Measurements from ENCODE around the gene UGT1A4. TPM values are rescaled to one million over a fixed set of nuclear protein-coding genes. Genes with fewer than 3 reads are reported as not detected.
A peak's percentile ranks its signal among the peaks of the same experiment; 100 is the strongest.

UGT1A4 gene
- total and polyA plus RNA-seq, 7 donors: 0.50 to 0.60 TPM; not detected in 5

DNA sequence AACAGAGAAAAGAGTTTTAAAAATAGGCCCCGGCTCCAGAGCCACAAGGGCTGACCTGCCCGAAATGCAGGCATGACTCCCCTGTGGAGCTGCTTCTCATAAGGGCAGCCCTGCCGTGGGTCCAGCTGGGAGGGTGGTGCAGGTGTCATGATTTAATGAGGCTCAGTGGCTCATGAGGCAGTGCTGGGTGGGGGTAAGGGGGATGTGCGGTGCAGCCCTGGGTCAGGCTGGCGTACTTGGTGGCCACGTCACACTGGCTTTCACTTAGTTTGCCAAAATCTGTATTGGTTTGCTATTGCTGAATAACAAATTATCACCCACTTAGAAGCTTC, 102.2 kb downstream of the UGT1A4 start:
- DNase-seq: peak; percentile 32
- 87 to 94% methylated on average over 6 of the region's 6 CpGs for WGBS, 2 donors
- Histone ChIP-seq H3K4me3 (no peak overlapping the region), H3K9me3 (no peaks in the 10 kb centered on the region), H3K27ac (no peak overlapping the region), H3K27me3 (no peaks in the 10 kb centered on the region), H3K36me3 (no peaks in the 10 kb centered on the region), H3K4me1 (no peaks in the 10 kb centered on the region)
- intact Hi-C loops (cut with DNase I): no loop called here
- TF ChIP-seq EP300 (IDR thresholded peaks at IDR 0.05): no peak
- TF ChIP-seq, protein P1, sequence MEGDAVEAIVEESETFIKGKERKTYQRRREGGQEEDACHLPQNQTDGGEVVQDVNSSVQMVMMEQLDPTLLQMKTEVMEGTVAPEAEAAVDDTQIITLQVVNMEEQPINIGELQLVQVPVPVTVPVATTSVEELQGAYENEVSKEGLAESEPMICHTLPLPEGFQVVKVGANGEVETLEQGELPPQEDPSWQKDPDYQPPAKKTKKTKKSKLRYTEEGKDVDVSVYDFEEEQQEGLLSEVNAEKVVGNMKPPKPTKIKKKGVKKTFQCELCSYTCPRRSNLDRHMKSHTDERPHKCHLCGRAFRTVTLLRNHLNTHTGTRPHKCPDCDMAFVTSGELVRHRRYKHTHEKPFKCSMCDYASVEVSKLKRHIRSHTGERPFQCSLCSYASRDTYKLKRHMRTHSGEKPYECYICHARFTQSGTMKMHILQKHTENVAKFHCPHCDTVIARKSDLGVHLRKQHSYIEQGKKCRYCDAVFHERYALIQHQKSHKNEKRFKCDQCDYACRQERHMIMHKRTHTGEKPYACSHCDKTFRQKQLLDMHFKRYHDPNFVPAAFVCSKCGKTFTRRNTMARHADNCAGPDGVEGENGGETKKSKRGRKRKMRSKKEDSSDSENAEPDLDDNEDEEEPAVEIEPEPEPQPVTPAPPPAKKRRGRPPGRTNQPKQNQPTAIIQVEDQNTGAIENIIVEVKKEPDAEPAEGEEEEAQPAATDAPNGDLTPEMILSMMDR (IDR thresholded peaks at IDR 0.05): no peak
- no peak for TF ChIP-seq POLR2A (IDR thresholded peaks at IDR 0.05)
- TF ChIP-seq POLR2AphosphoS5 (IDR thresholded peaks at IDR 0.05): no peak

- intact Hi-C loops (cut with DNase I): no loop called here
- Histone ChIP-seq H3K4me3 (no peak overlapping the region), H3K36me3 (no peaks in the 10 kb centered on the region), H3K9me3 (no peaks in the 10 kb centered on the region), H3K27me3 (no peaks in the 10 kb centered on the region), H3K4me1 (no peaks in the 10 kb centered on the region), H3K27ac (no peak overlapping the region)
- WGBS, 2 donors: 88 to 96% methylated on average over 3 of the region's 3 CpGs
- TF ChIP-seq, protein P1 (IDR thresholded peaks at IDR 0.05): no peak
- TF ChIP-seq POLR2A (IDR thresholded peaks at IDR 0.05) (no peak), EP300 (IDR thresholded peaks at IDR 0.05) (no peak)
- DNase-seq: peak; percentile 15
Measured at GRCh38 chr2:233821196-233821595, 102.7 kb downstream of the UGT1A4 start.

DNA sequence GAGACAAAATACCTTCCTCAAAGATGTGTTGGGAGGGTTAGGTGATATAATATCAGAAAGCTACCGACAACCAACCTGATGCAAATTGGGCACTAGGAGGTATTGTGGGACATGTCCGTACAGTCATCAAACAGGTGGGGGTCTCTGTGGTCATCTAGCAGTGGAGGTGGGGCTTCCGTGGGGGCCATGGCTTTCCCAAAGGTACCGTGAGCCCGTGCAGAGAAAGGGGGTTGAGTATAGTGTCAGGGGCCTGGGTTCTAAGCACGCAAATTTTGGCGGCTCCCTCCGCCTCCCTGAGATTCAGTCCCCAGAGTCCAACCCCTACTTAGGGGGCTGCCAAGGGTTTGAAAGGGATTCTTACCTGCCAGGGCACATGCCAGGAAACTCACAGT, 103.2 kb downstream of the UGT1A4 start:
- intact Hi-C loops (cut with DNase I): no loop called here
- TF ChIP-seq, protein P1 (IDR thresholded peaks at IDR 0.05): no peak
- TF ChIP-seq POLR2AphosphoS5 (IDR thresholded peaks at IDR 0.05) (no peak), EP300 (IDR thresholded peaks at IDR 0.05) (no peak), POLR2A (IDR thresholded peaks at IDR 0.05) (no peak)
- 93 to 95% methylated on average over 8 of the region's 8 CpGs for WGBS, 2 donors
- Histone ChIP-seq H3K4me1 (no peaks in the 10 kb centered on the region), H3K4me3 (no peak overlapping the region), H3K27ac (no peak overlapping the region), H3K27me3 (no peaks in the 10 kb centered on the region), H3K9me3 (no peaks in the 10 kb centered on the region), H3K36me3 (no peaks in the 10 kb centered on the region)
- DNase-seq: peak; percentile 25

- no peak overlapping the region for H3K4me3 ChIP-seq
- no peak overlapping the region for H3K27ac ChIP-seq
- WGBS, 2 donors: 82 to 90% methylated on average over 21 of the region's 21 CpGs
- peak; percentile 60 for DNase-seq
- TF ChIP-seq, protein P1 (IDR thresholded peaks at IDR 0.05): no peak
- TF ChIP-seq EP300 (IDR thresholded peaks at IDR 0.05) (no peak), POLR2AphosphoS5 (IDR thresholded peaks at IDR 0.05) (no peak), POLR2A (IDR thresholded peaks at IDR 0.05) (no peak)
- H3K9me3 ChIP-seq: no peaks in the 10 kb centered on the region
- H3K36me3 ChIP-seq: no peaks in the 10 kb centered on the region
- H3K27me3 ChIP-seq: no peaks in the 10 kb centered on the region
- H3K4me1 ChIP-seq: no peaks in the 10 kb centered on the region
- intact Hi-C loops (cut with DNase I): no loop called here
Measured at GRCh38 chr2:233822101-233822771, 103.7 kb downstream of the UGT1A4 start.

Other genes with a start within 250 kb of the UGT1A4 start
- 10 to 100 TPM; 23.4 to 34.5 (median 31.3) TPM for gene USP40, start 152.0 kb upstream of the UGT1A4 start, total RNA-seq
- 10 to 100 TPM in 2 of 3 donors, 1 to 10 TPM in 1; 9.6 to 14.7 (median 10.9) TPM for gene USP40, start 152.0 kb upstream of the UGT1A4 start, polyA plus RNA-seq
- not detected for gene UGT1A8, start 101.1 kb upstream of the UGT1A4 start, total RNA-seq
- gene UGT1A8, start 101.1 kb upstream of the UGT1A4 start, polyA plus RNA-seq: 1 to 10 TPM; 1.8 to 8.8 (median 7.4) TPM
- not detected for gene UGT1A10, start 82.3 kb upstream of the UGT1A4 start, total RNA-seq
- 10 to 100 TPM; 10.8 to 27.3 (median 19.7) TPM for gene UGT1A10, start 82.3 kb upstream of the UGT1A4 start, polyA plus RNA-seq
- gene UGT1A9, start 46.8 kb upstream of the UGT1A4 start, total RNA-seq: not detected
- under 1 TPM in 1 of 3 donors, not detected in 2; 0.36 TPM for gene UGT1A9, start 46.8 kb upstream of the UGT1A4 start, polyA plus RNA-seq
- not detected for gene UGT1A7, start 36.8 kb upstream of the UGT1A4 start, total RNA-seq
- gene UGT1A7, start 36.8 kb upstream of the UGT1A4 start, polyA plus RNA-seq: under 1 TPM in 1 of 3 donors, not detected in 2; 0.66 TPM
- gene UGT1A6, start 25.8 kb upstream of the UGT1A4 start, total RNA-seq: not detected
- 1 to 10 TPM in 1 of 3 donors, not detected in 2; 3.0 TPM for gene UGT1A6, start 25.8 kb upstream of the UGT1A4 start, polyA plus RNA-seq
- not detected for gene UGT1A5, start 5.8 kb upstream of the UGT1A4 start, total RNA-seq
- gene UGT1A5, start 5.8 kb upstream of the UGT1A4 start, polyA plus RNA-seq: under 1 TPM in 1 of 3 donors, not detected in 2; 0.22 TPM
- gene UGT1A3, start 10.3 kb downstream of the UGT1A4 start, total RNA-seq: not detected
- under 1 TPM in 1 of 3 donors, not detected in 2; 0.36 TPM for gene UGT1A3, start 10.3 kb downstream of the UGT1A4 start, polyA plus RNA-seq
- not detected for gene UGT1A1, start 41.5 kb downstream of the UGT1A4 start, total RNA-seq
- gene UGT1A1, start 41.5 kb downstream of the UGT1A4 start, polyA plus RNA-seq: 1 to 10 TPM in 2 of 3 donors, under 1 TPM in 1; 0.74 to 2.8 (median 1.8) TPM
- not detected for gene MROH2A, start 59.6 kb downstream of the UGT1A4 start, total RNA-seq
- gene MROH2A, start 59.6 kb downstream of the UGT1A4 start, polyA plus RNA-seq: under 1 TPM in 1 of 3 donors, not detected in 2; 0.06 TPM
- gene HJURP, start 135.8 kb downstream of the UGT1A4 start, total RNA-seq: 1 to 10 TPM in 2 of 4 donors, under 1 TPM in 2; 0.28 to 2.1 (median 1.0) TPM
- gene HJURP, start 135.8 kb downstream of the UGT1A4 start, polyA plus RNA-seq: 1 to 10 TPM; 1.2 to 9.0 (median 3.0) TPM
- gene TRPM8, start 198.6 kb downstream of the UGT1A4 start, total RNA-seq: not detected
- under 1 TPM in 1 of 3 donors, not detected in 2; 0.04 TPM for gene TRPM8, start 198.6 kb downstream of the UGT1A4 start, polyA plus RNA-seq